ENCODE measurements around the gene DUT. TPM values are rescaled to one million over a fixed set of nuclear protein-coding genes. Genes with fewer than 3 reads are reported as not detected.

Gene DUT
- total RNA-seq, 2 donors from 2014 or later, result 126 to 258 TPM

GRCh38 chr15:48336940-48337339, 5.7 kb downstream of the DUT start:
- Mint-ChIP-seq H3K27me3 (no peaks in the 10 kb centered on the region), H3K9me3 (no peaks in the 10 kb centered on the region), H3K36me3 (peaks cover 28% of the 10 kb centered on the region), H3K27ac (no peak overlapping the region), H3K4me1 (ENCODE audit: low read depth in 2 of 2) (peaks cover 14 to 26% of the 10 kb centered on the region in 2 donors), H3K4me3 (no peak overlapping the region)
- DNase-seq (ENCODE audit: low spot score), result no peak
- ATAC-seq, result no peak

GRCh38 chr15:48337607-48338006, 6.4 kb downstream of the DUT start:
- H3K27ac Mint-ChIP-seq, result no peak overlapping the region
- H3K4me1 Mint-ChIP-seq (ENCODE audit: low read depth in 2 of 2), result peaks cover 11 to 24% of the 10 kb centered on the region in 2 donors
- ATAC-seq (no peak), DNase-seq (ENCODE audit: low spot score) (no peak)
- no peaks in the 10 kb centered on the region for H3K27me3 Mint-ChIP-seq
- no peak overlapping the region for H3K4me3 Mint-ChIP-seq
- peaks cover 25% of the 10 kb centered on the region for H3K36me3 Mint-ChIP-seq
- H3K9me3 Mint-ChIP-seq, result no peaks in the 10 kb centered on the region

- peak overlapping the region in 1 of 2 donors; percentile 14 for H3K27ac Mint-ChIP-seq
- ATAC-seq, result no peak
These were observed 8.9 kb downstream of the DUT start for GRCh38 chr15:48340111-48340510.

DNA sequence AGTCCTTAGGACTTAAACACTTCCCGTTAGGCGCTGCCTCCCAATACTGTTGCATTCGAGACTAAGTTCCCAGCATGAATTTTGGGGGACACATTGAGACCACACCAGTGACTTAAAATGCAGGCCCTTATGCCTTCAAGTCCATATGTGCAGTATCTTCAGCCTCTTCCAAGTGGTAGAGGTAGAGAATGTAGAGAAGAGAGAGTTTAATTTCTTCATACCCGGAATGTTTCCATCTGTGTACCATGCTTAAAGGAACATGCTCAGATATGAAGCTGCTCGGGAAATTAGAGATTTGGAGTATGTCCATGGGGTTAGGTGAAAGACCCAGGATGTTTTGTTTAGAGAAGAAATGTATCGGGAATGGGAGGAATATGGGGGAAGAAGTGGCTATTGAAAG, 12.6 kb downstream of the DUT start:
- Mint-ChIP-seq H3K27me3 (no peaks in the 10 kb centered on the region), H3K9me3 (no peaks in the 10 kb centered on the region), H3K36me3 (peaks cover 5% of the 10 kb centered on the region), H3K27ac (no peak overlapping the region), H3K4me3 (no peak overlapping the region), H3K4me1 (ENCODE audit: low read depth in 2 of 2) (no peaks in the 10 kb centered on the region)
- no peak for DNase-seq (ENCODE audit: low spot score)
- no peak for ATAC-seq

More at GRCh38 chr15:48340111-48340510, 8.9 kb downstream of the DUT start:
- DNase-seq (ENCODE audit: low spot score), result no peak
- Mint-ChIP-seq H3K9me3 (no peaks in the 10 kb centered on the region), H3K4me3 (no peak overlapping the region), H3K4me1 (ENCODE audit: low read depth in 2 of 2) (peaks cover 4 to 5% of the 10 kb centered on the region in 2 donors), H3K27me3 (no peaks in the 10 kb centered on the region), H3K36me3 (peaks cover 12% of the 10 kb centered on the region)

DNA sequence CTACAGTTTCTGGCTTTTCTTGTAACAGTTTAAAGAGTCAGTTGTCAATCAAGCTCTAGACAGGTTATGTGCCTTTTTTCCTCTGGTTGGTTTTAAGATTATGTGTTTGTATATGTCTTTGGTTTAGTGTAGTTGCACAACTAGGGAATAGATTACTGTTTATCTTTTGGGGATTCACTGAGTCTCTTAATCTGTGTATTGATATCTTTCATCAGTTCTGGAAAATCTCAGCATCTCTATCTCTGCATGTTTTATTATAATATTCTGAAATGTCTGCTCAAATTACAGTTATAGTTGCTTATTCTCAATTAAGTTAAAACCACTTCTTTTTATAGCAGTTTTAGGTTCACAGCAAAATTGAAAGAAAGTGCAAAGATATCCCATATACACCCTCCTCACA, 14.3 kb downstream of the DUT start:
- peaks cover 5% of the 10 kb centered on the region for H3K36me3 Mint-ChIP-seq
- H3K27me3 Mint-ChIP-seq, result no peaks in the 10 kb centered on the region
- no peaks in the 10 kb centered on the region for H3K9me3 Mint-ChIP-seq

DNA sequence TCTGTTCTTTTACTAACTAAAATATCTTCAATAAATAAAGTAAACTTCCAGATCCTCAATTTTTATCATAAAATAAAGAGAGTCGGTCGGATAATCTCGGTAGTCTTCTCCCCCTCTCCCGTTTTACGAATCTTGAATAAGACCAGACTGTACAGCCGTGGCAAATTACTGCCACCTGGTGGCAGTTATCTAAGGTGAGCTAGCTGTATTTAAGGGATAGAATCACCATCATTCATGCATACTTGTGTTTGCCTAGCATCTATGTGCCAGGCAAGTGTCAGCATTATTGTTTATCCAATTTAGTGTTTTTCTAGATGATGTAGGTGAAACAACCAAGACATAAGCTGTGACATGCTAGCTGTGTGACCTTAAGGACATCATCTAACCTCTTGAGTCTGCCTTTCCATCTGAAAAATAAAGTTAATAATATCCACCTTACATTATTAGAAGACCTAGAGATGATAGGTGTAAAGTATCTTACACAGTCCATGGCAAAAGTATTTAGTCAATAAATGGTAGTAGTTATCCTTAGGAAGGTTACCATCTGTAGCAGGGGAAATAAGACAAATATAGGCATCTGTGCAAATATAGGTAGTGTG, 21.3 kb downstream of the DUT start:
- Mint-ChIP-seq H3K27me3 (peaks cover 0 to 9% of the 10 kb centered on the region in 2 donors), H3K27ac (no peak overlapping the region), H3K9me3 (no peaks in the 10 kb centered on the region), H3K4me3 (no peak overlapping the region), H3K4me1 (ENCODE audit: low read depth in 2 of 2) (no peaks in the 10 kb centered on the region), H3K36me3 (no peaks in the 10 kb centered on the region)
- ATAC-seq (peak; percentile 60 to 69), DNase-seq (ENCODE audit: low spot score) (peak; percentile 69)

More for the DNA sequence above, 14.3 kb downstream of the DUT start:
- no peak for DNase-seq (ENCODE audit: low spot score)
- Mint-ChIP-seq H3K27ac (no peak overlapping the region), H3K4me1 (ENCODE audit: low read depth in 2 of 2) (no peaks in the 10 kb centered on the region), H3K4me3 (no peak overlapping the region)
- ATAC-seq, result no peak

DNA sequence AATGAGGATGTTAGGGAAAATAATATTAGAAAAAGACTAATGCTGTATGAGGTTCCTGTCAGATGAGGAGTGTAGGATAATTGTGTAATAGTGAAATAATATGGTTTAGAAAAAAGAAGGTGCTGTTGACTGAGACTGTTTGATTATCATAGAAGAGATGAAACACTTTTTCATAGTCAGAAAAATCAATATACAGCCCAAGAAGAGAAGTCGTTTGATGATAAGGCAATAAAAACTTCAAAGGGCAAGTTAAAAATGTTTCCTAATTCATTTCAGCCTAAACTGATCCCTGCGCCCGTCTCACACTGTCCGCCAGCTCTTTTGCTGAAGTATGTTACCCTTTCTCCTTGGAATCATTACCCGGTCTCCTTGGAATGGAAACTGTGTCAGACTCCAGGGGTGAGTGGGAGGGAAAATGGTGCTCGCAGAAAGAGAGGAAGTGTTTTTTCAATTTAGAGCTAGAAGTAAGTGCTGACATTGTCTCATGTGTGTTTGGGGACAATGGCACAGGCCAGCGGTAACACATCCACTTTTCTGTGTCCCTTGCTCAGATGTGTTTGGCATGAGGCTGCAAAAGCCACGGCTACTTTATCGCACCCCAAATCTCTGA, 23.6 kb downstream of the DUT start:
- no peaks in the 10 kb centered on the region for H3K36me3 Mint-ChIP-seq
- no peak overlapping the region for H3K27ac Mint-ChIP-seq
- no peaks in the 10 kb centered on the region for H3K9me3 Mint-ChIP-seq
- H3K4me1 Mint-ChIP-seq (ENCODE audit: low read depth in 2 of 2), result peaks cover 0 to 5% of the 10 kb centered on the region in 2 donors
- H3K4me3 Mint-ChIP-seq, result no peak overlapping the region
- DNase-seq (ENCODE audit: low spot score) (no peak), ATAC-seq (no peak)
- H3K27me3 Mint-ChIP-seq, result peaks cover 0 to 9% of the 10 kb centered on the region in 2 donors

DNA sequence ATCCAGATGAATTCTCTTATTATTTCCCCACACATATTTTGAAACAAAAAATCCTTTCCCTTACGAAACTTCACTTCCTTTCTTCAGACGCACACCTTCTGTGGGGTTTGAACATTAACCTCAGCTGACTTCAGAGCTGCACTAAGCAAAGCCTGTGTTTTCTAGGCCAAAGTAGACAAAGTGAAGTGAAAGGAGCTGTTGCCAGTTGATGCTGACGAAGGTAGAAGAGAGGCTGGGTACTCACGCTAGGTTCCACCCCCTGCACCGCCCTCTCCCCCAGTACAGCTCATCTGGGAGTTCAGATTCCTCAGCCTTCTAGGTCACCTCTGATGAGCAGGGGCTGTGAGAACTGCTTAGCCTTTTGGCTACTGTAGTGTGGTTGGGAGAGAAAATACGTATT, 24.1 kb downstream of the DUT start:
- no peak overlapping the region for H3K27ac Mint-ChIP-seq
- DNase-seq (ENCODE audit: low spot score) (no peak), ATAC-seq (peak in 1 of 2 donors; percentile 56)
- H3K4me1 Mint-ChIP-seq (ENCODE audit: low read depth in 2 of 2), result peaks cover 0 to 5% of the 10 kb centered on the region in 2 donors
- H3K9me3 Mint-ChIP-seq, result no peaks in the 10 kb centered on the region
- no peak overlapping the region for H3K4me3 Mint-ChIP-seq
- H3K27me3 Mint-ChIP-seq, result peaks cover 0 to 9% of the 10 kb centered on the region in 2 donors
- no peaks in the 10 kb centered on the region for H3K36me3 Mint-ChIP-seq

- no peak for DNase-seq (ENCODE audit: low spot score)
- H3K27me3 Mint-ChIP-seq, result no peaks in the 10 kb centered on the region
- H3K36me3 Mint-ChIP-seq, result no peaks in the 10 kb centered on the region
- no peak for ATAC-seq
- H3K9me3 Mint-ChIP-seq, result no peaks in the 10 kb centered on the region
- H3K27ac Mint-ChIP-seq, result no peak overlapping the region
- H3K4me1 Mint-ChIP-seq (ENCODE audit: low read depth in 2 of 2), result peaks cover 0 to 5% of the 10 kb centered on the region in 2 donors
- no peak overlapping the region for H3K4me3 Mint-ChIP-seq
These were observed 27.3 kb downstream of the DUT start for GRCh38 chr15:48358229-48359152.

GRCh38 chr15:48360841-48361240, 29.6 kb downstream of the DUT start:
- ATAC-seq, result no peak
- H3K4me1 Mint-ChIP-seq (ENCODE audit: low read depth in 2 of 2), result peaks cover 0 to 5% of the 10 kb centered on the region in 2 donors

DNA sequence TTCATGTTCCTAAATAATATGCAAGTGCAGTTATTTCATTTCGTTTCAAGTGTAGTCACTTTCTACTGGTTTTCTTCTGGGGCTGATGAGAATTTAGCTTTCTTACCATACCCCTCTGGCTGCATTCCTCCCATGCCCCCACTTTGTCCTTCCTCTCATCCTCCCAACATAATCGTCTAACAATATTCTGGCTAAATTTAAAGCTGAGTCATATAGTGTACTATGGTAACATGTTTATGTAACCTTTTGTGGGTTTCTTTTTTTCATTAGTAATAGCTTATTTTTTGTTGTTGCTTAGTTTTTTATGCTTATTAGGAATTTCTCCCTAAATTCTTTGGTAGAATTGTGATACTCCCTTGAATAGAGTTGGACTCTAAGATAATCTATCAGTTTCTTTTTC, 30.5 kb downstream of the DUT start:
- peaks cover 5 to 8% of the 10 kb centered on the region in 2 donors for H3K27me3 Mint-ChIP-seq
- no peak for ATAC-seq

More at GRCh38 chr15:48360841-48361240, 29.6 kb downstream of the DUT start:
- Mint-ChIP-seq H3K27me3 (peaks cover 1 to 2% of the 10 kb centered on the region in 2 donors), H3K4me3 (no peak overlapping the region), H3K9me3 (no peaks in the 10 kb centered on the region), H3K27ac (no peak overlapping the region), H3K36me3 (no peaks in the 10 kb centered on the region)
- no peak for DNase-seq (ENCODE audit: low spot score)

DNA sequence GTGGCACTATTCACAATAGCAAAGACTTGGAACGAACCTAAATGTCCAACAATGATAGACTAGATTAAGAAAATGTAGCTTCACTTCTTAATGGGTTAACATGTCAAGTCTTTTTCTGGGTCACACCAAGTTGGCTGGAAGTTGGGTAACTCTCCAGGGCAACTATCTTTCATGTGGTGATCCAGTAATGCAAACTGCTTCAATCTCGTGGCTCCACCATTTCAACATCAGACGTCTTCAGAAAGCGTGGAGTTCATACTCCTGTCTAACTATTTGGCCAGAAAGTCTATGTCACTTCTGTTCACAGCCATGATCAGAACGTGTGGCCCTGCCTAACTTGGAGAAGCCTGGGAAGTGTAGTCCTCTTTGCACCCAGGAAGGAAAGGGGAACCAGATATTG, 32.2 kb downstream of the DUT start:
- no peak overlapping the region for H3K4me3 Mint-ChIP-seq
- H3K9me3 Mint-ChIP-seq, result no peaks in the 10 kb centered on the region
- ATAC-seq (no peak), DNase-seq (ENCODE audit: low spot score) (no peak)
- no peak overlapping the region for H3K27ac Mint-ChIP-seq
- peaks cover 11 to 23% of the 10 kb centered on the region in 2 donors for H3K27me3 Mint-ChIP-seq
- peaks cover 0 to 4% of the 10 kb centered on the region in 2 donors for H3K4me1 Mint-ChIP-seq (ENCODE audit: low read depth in 2 of 2)
- H3K36me3 Mint-ChIP-seq, result no peaks in the 10 kb centered on the region

More for the DNA sequence above, 30.5 kb downstream of the DUT start:
- H3K27ac Mint-ChIP-seq, result no peak overlapping the region
- peaks cover 0 to 5% of the 10 kb centered on the region in 2 donors for H3K4me1 Mint-ChIP-seq (ENCODE audit: low read depth in 2 of 2)
- no peak for DNase-seq (ENCODE audit: low spot score)
- H3K9me3 Mint-ChIP-seq, result no peaks in the 10 kb centered on the region
- no peak overlapping the region for H3K4me3 Mint-ChIP-seq
- no peaks in the 10 kb centered on the region for H3K36me3 Mint-ChIP-seq

DNA sequence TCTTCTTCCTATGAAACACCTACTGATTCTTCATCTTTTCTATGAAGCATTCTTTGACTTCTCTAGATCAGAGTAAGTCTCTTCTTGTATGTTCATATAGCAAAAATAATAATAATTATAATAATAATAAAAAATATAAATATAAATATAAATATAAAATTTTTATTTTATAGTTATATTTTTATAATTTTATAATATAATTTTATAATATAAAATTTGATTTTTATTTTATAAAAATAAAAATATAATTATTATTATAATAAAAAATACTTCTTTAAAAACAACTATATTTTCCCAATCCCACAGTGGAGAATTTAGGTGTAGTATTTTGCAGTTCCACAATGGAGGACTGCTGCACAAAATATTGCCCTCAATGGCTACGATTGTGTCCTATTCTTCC, 34.3 kb downstream of the DUT start:
- H3K27ac Mint-ChIP-seq, result no peak overlapping the region
- DNase-seq (ENCODE audit: low spot score) (no peak), ATAC-seq (no peak)
- no peaks in the 10 kb centered on the region for H3K36me3 Mint-ChIP-seq
- H3K4me3 Mint-ChIP-seq, result no peak overlapping the region
- H3K27me3 Mint-ChIP-seq, result peaks cover 15 to 32% of the 10 kb centered on the region in 2 donors
- no peaks in the 10 kb centered on the region for H3K9me3 Mint-ChIP-seq
- no peaks in the 10 kb centered on the region for H3K4me1 Mint-ChIP-seq (ENCODE audit: low read depth in 2 of 2)

All from natural killer cell treated with Interleukin-12 subunit alpha and Interleukin-12 subunit beta and Interleukin-15 and Interleukin-18, amount 100 ng/mL, for 72 hours (primary cell).